ENCODE measurements around the gene C17orf100. TPM values are rescaled to one million over a fixed set of nuclear protein-coding genes. Genes with fewer than 3 reads are reported as not detected.

Gene C17orf100
- total and polyA plus RNA-seq, 2 experiments from 2014 or later, result 2.4 to 7.1 TPM

DNA sequence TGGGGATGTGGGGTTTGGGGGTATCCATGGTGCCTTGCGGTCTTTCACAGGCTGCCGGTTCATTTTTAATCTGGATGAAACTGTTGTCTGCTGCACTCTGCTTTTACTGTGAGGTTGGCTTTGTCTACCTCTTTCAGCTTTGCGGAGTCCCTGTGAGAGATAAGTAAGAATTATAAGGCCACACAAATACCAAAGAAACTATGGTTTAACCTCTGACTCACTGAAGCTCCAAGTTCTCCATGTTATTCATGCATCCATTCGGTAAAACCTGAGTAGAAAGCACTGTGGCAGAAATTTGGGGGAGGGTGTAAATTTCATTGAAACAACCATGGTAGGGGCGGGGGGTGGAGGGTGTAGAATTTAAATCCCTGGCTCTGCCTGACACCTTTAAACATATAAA lies 41.6 kb upstream of the C17orf100 start:
- Histone ChIP-seq H3K4me3 (no peak overlapping the region), H3K27ac (no peak overlapping the region), H3K36me3 (peaks cover 59% of the 10 kb centered on the region), H3K9me3 (ENCODE audit: low read depth) (no peaks in the 10 kb centered on the region), H3K27me3 (no peaks in the 10 kb centered on the region), H3K4me1 (ENCODE audit: low read depth) (no peaks in the 10 kb centered on the region)
- DNase-seq (ENCODE audit: low read depth in 1 of 2, low spot score in 1 of 2), result no peak
- TF ChIP-seq, protein P1, sequence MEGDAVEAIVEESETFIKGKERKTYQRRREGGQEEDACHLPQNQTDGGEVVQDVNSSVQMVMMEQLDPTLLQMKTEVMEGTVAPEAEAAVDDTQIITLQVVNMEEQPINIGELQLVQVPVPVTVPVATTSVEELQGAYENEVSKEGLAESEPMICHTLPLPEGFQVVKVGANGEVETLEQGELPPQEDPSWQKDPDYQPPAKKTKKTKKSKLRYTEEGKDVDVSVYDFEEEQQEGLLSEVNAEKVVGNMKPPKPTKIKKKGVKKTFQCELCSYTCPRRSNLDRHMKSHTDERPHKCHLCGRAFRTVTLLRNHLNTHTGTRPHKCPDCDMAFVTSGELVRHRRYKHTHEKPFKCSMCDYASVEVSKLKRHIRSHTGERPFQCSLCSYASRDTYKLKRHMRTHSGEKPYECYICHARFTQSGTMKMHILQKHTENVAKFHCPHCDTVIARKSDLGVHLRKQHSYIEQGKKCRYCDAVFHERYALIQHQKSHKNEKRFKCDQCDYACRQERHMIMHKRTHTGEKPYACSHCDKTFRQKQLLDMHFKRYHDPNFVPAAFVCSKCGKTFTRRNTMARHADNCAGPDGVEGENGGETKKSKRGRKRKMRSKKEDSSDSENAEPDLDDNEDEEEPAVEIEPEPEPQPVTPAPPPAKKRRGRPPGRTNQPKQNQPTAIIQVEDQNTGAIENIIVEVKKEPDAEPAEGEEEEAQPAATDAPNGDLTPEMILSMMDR (IDR thresholded peaks at IDR 0.05; ENCODE audit: low read depth, low read length), result no peak

DNA sequence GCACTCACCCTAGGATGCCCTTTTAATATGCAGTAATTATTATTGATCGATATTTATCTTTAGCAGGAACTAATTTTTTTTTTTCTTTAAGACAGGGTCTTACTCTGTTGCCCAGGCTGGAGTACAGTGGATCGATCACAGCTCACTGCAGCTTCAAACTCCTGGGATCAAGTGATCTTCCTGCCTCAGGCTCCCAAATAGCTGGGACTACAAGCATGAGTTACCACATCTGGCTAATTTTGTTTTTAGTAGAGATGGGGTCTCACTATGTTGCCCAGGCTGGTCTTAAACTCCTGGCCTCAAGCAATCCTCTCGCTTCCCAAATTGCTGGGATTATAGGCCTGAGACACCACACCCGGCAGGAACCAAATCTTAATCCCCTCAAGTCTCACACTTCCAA lies 40.3 kb upstream of the C17orf100 start:
- no peak overlapping the region for H3K4me3 ChIP-seq
- peaks cover 49% of the 10 kb centered on the region for H3K36me3 ChIP-seq
- H3K27ac ChIP-seq, result no peak overlapping the region
- no peaks in the 10 kb centered on the region for H3K9me3 ChIP-seq (ENCODE audit: low read depth)
- TF ChIP-seq, protein P1 (IDR thresholded peaks at IDR 0.05; ENCODE audit: low read depth, low read length), result no peak
- no peaks in the 10 kb centered on the region for H3K4me1 ChIP-seq (ENCODE audit: low read depth)
- DNase-seq (ENCODE audit: low read depth in 1 of 2, low spot score in 1 of 2), result no peak
- H3K27me3 ChIP-seq, result no peaks in the 10 kb centered on the region

DNA sequence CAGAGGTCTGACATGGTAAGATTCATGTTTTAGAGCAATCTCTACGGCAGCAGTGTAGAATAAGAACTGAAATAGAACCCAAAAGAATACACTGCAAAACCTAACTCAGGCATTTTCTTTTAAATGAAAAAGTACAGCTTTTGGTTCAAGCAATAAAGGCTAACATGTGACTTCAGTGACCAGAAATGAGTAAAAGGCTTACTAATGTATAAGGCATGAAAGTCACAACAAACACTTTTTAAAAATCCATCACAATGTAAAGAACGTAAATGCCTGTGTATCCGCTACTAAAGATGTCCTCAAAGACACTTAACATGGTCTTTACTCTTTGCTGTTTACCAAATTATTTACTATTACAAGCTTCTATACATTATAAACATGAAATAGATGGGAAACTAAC lies 27.6 kb upstream of the C17orf100 start:
- Histone ChIP-seq H3K4me1 (ENCODE audit: low read depth) (no peaks in the 10 kb centered on the region), H3K4me3 (no peak overlapping the region), H3K36me3 (peaks cover 69% of the 10 kb centered on the region), H3K27me3 (no peaks in the 10 kb centered on the region), H3K27ac (no peak overlapping the region), H3K9me3 (ENCODE audit: low read depth) (no peaks in the 10 kb centered on the region)
- no peak for DNase-seq (ENCODE audit: low read depth in 1 of 2, low spot score in 1 of 2)
- TF ChIP-seq, protein P1 (IDR thresholded peaks at IDR 0.05; ENCODE audit: low read depth, low read length), result no peak

DNA sequence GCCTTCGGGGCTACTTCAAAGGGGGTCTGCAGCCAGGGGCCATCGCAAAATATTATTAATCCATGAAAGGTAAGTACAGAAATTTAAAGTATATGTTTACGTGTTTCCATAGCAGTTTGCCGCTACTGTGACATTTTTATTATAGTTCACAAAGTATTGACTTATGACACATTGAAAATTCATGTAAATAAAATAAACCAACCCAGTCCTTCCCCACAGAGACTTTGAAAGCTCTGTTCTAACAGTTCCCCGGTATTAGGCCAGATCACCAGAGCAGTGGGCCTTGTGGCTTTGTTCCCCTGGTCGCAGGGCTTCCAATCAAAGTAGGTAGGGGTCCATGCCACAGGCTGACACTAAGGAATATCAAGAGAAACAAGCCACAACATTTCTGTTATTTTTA lies 24.9 kb upstream of the C17orf100 start:
- Histone ChIP-seq H3K36me3 (peaks cover 59% of the 10 kb centered on the region), H3K4me3 (no peak overlapping the region), H3K27me3 (no peaks in the 10 kb centered on the region), H3K4me1 (ENCODE audit: low read depth) (no peaks in the 10 kb centered on the region), H3K9me3 (ENCODE audit: low read depth) (no peaks in the 10 kb centered on the region), H3K27ac (no peak overlapping the region)
- TF ChIP-seq, protein P1 (IDR thresholded peaks at IDR 0.05; ENCODE audit: low read depth, low read length), result no peak
- no peak for DNase-seq (ENCODE audit: low read depth in 1 of 2, low spot score in 1 of 2)

DNA sequence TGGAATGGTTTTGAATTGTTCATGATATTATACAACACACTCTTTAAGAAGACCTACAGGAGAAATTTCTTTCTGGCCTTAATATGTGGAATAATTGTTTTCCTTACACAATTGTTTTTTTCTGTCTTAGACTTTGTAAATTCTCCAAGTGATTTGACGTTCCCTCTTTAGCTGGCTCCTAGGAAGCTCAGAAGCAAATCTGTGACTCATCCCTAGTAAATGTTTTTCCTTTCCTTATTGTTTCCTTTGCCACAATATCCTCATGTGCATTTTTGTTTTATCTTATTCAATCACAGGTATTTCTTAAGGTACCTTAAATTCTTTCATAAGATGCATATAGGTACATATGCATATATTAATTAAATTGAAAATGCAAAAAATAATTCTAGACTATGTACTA lies 24.5 kb upstream of the C17orf100 start:
- no peak overlapping the region for H3K4me3 ChIP-seq
- no peak overlapping the region for H3K27ac ChIP-seq
- no peaks in the 10 kb centered on the region for H3K9me3 ChIP-seq (ENCODE audit: low read depth)
- TF ChIP-seq, protein P1 (IDR thresholded peaks at IDR 0.05; ENCODE audit: low read depth, low read length), result no peak
- no peaks in the 10 kb centered on the region for H3K27me3 ChIP-seq
- peak in 1 of 2 donors; percentile 26 for DNase-seq (ENCODE audit: low read depth in 1 of 2, low spot score in 1 of 2)
- H3K4me1 ChIP-seq (ENCODE audit: low read depth), result no peaks in the 10 kb centered on the region
- peaks cover 55% of the 10 kb centered on the region for H3K36me3 ChIP-seq

DNA sequence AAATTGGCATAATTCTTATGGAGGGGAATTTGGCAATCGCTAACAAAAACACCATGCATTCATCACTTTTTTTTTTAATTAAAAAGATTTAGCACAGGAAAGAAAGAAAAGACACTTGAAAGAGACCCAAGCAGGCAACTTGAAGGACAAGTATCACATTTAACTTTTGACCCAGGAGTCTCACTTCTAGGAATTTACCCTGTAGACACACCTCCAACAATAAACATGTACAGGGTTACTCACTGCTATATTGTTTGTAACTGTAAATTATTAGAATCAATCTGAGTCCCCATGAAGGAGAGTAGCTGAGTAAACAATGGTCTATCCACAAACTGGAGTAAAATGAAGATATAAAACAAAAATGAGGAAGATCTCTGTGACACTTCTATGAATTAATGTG lies 21.2 kb upstream of the C17orf100 start:
- Histone ChIP-seq H3K4me1 (ENCODE audit: low read depth) (no peaks in the 10 kb centered on the region), H3K9me3 (ENCODE audit: low read depth) (no peaks in the 10 kb centered on the region), H3K36me3 (peaks cover 59% of the 10 kb centered on the region), H3K4me3 (no peak overlapping the region), H3K27ac (no peak overlapping the region), H3K27me3 (no peaks in the 10 kb centered on the region)
- TF ChIP-seq, protein P1 (IDR thresholded peaks at IDR 0.05; ENCODE audit: low read depth, low read length), result no peak
- no peak for DNase-seq (ENCODE audit: low read depth in 1 of 2, low spot score in 1 of 2)
